HepG2 (cell line): ENCODE data around the gene PCGF3. TPM values are rescaled to one million over a fixed set of nuclear protein-coding genes. Genes with fewer than 3 reads are reported as not detected.

Experiments used
- ARNT ChIP-seq: fragments of 450-650 bp; IDR thresholded peaks from 2 replicates; pipeline ENCODE4 v1.6.1; 2017
- BATF2 ChIP-seq: sonication (generic); formaldehyde crosslinking; IDR thresholded peaks from 2 replicates; pipeline ENCODE4 v1.8.0; 2022; ENCODE audit warnings: mild to moderate bottlenecking, missing genetic modification reagents, moderate library complexity
- BCL3 ChIP-seq: sonication (generic); formaldehyde crosslinking; IDR thresholded peaks from 2 replicates; pipeline ENCODE4 v1.5.1; 2020; ENCODE audit warnings: mild to moderate bottlenecking, missing genetic modification reagents, moderate library complexity
- BHLHE40 ChIP-seq: IDR thresholded peaks from 2 replicates; pipeline ENCODE4 v1.6.1; 2011; ENCODE audit warnings: low read length, improper control_type of control experiment
- HIVEP1 ChIP-seq: sonication (generic); formaldehyde crosslinking; IDR thresholded peaks from 2 replicates; pipeline ENCODE4 v1.4.0; 2020; ENCODE audit warnings: mild to moderate bottlenecking, missing genetic modification reagents
- HMGXB4 ChIP-seq, 2 experiments: sonication (generic) in 1 of 2; formaldehyde crosslinking in 1 of 2; IDR thresholded peaks; 2 replicates each; pipeline versions ENCODE4 v1.4.0 to v1.6.1; 2018 to 2020; ENCODE audit warnings: missing genetic modification reagents in 2 of 2, borderline replicate concordance in 1 of 2, low read depth in 1 of 2, mild to moderate bottlenecking in 1 of 2, missing biosample characterization in 1 of 2
- HNRNPLL ChIP-seq: fragments of 200-400 bp; formaldehyde crosslinking; IDR thresholded peaks from 2 replicates; pipeline ENCODE4 v1.6.1; 2017; ENCODE audit warnings: mild to moderate bottlenecking, low read depth, low read length; ENCODE audit not compliant: poor library complexity, severe bottlenecking
- KAT2B ChIP-seq: fragments of 150-350 bp; IDR thresholded peaks from 2 replicates; pipeline ENCODE4 v1.6.1; 2014; ENCODE audit warnings: low read depth, low read length, borderline replicate concordance
- MEIS2 ChIP-seq: sonication (generic); formaldehyde crosslinking; IDR thresholded peaks from 2 replicates; pipeline ENCODE4 v1.9.0; 2021; ENCODE audit warnings: mild to moderate bottlenecking, missing genetic modification reagents
- MTA3 ChIP-seq: sonication (generic); formaldehyde crosslinking; IDR thresholded peaks from 2 replicates; pipeline ENCODE4 v1.4.0; 2020; ENCODE audit warnings: missing genetic modification reagents
- MXI1 ChIP-seq: IDR thresholded peaks from 3 replicates; pipeline ENCODE4 v1.6.1; 2012; ENCODE audit warnings: low read depth, low read length, inconsistent platforms, borderline replicate concordance
- NFRKB ChIP-seq: fragments of 450-650 bp; IDR thresholded peaks from 2 replicates; pipeline ENCODE4 v1.6.1; 2017
- NFYC ChIP-seq: IDR thresholded peaks from 2 replicates; pipeline ENCODE4 v1.6.1; 2016; ENCODE audit warnings: missing genetic modification reagents, missing compliant biosample characterization
- PHF8 ChIP-seq: sonication (generic); formaldehyde crosslinking; IDR thresholded peaks from 2 replicates; pipeline ENCODE4 v1.5.0; 2020; ENCODE audit warnings: missing genetic modification reagents
- PITX1 ChIP-seq: sonication (generic); formaldehyde crosslinking; IDR thresholded peaks from 2 replicates; pipeline ENCODE4 v1.5.1; 2020; ENCODE audit warnings: mild to moderate bottlenecking, missing genetic modification reagents
- POLR2A ChIP-seq, 2 experiments: IDR thresholded peaks; 2 replicates each; pipeline ENCODE4 v1.6.1; 2011; ENCODE audit warnings: low read depth in 2 of 2, low read length in 2 of 2, mild to moderate bottlenecking in 1 of 2, moderate library complexity in 1 of 2; ENCODE audit not compliant: insufficient read depth in 1 of 2
- SPEN ChIP-seq: sonication (generic); formaldehyde crosslinking; IDR thresholded peaks from 2 replicates; pipeline ENCODE4 v1.5.1; 2020; ENCODE audit warnings: low read depth, mild to moderate bottlenecking, missing genetic modification reagents
- TBX2 ChIP-seq: sonication (generic); formaldehyde crosslinking; IDR thresholded peaks from 2 replicates; pipeline ENCODE4 v1.5.0; 2020; ENCODE audit warnings: missing genetic modification reagents, mild to moderate bottlenecking, borderline replicate concordance
- TGIF2 ChIP-seq: IDR thresholded peaks from 2 replicates; pipeline ENCODE4 v1.6.1; 2016; ENCODE audit warnings: control low read depth, missing compliant biosample characterization
- ZC3H4 ChIP-seq: sonication (generic); formaldehyde crosslinking; IDR thresholded peaks from 2 replicates; pipeline ENCODE4 v1.4.0; 2020; ENCODE audit warnings: missing genetic modification reagents, borderline replicate concordance
- ZFX ChIP-seq: sonication (generic); formaldehyde crosslinking; IDR thresholded peaks from 2 replicates; pipeline ENCODE4 v1.4.0; 2020; ENCODE audit warnings: mild to moderate bottlenecking, low read depth, missing genetic modification reagents, moderate library complexity
- ZFY ChIP-seq: sonication (generic); formaldehyde crosslinking; IDR thresholded peaks from 2 replicates; pipeline ENCODE4 v1.4.0; 2020; ENCODE audit warnings: missing genetic modification reagents
- ZNF510 ChIP-seq: sonication (generic); formaldehyde crosslinking; IDR thresholded peaks from 2 replicates; pipeline ENCODE4 v1.4.0; 2020; ENCODE audit warnings: low read depth, mild to moderate bottlenecking, missing genetic modification reagents
- ZNF576 ChIP-seq: sonication (generic); formaldehyde crosslinking; IDR thresholded peaks from 2 replicates; pipeline ENCODE4 v1.4.0; 2020; ENCODE audit warnings: mild to moderate bottlenecking, missing genetic modification reagents
- ZNF850 ChIP-seq: sonication (generic); formaldehyde crosslinking; conservative IDR thresholded peaks from 2 replicates; pipeline ENCODE4 v1.9.0; 2021; ENCODE audit warnings: mild to moderate bottlenecking, missing genetic modification reagents
- polyA plus RNA-seq, 8 experiments: library from polyadenylated mRNA; depleted of rRNA in 3 of 8; stranded (reverse) in 7 of 8; unstranded in 1 of 8; fragments of >200 nt; fragmentation: Illumina TruSeq in 4 of 8; extraction: Trizol in 4 of 8; gene quantifications; 2 replicates each; pipeline versions ENCODE4 v1.2.1 to v1.2.3, GENCODE V29; 2011 to 2016; ENCODE audit warnings: low read depth in 4 of 8, missing spikeins in 1 of 8, mixed read lengths in 1 of 8; ENCODE audit not compliant: insufficient read depth in 1 of 8
- total RNA-seq, 5 experiments: library from RNA; depleted of rRNA; stranded (reverse); fragments of >200 nt; fragmentation: Illumina TruSeq; extraction: Trizol; gene quantifications; 2 replicates each; pipeline ENCODE4 v1.2.3, GENCODE V29; 2016; ENCODE audit warnings: low read depth in 1 of 5
- TF ChIP-seq, protein P1 (sequence below), 2 experiments: fragments of 450-650 bp in 1 of 2; sonication (generic) in 1 of 2; formaldehyde crosslinking; IDR thresholded peaks; 2 replicates each; pipeline versions ENCODE4 v1.5.0 to v1.8.0; 2020 to 2022; ENCODE audit warnings: mild to moderate bottlenecking in 1 of 2, missing genetic modification reagents in 1 of 2

The PCGF3 gene
- total and polyA plus RNA-seq, 2 of the 13 experiments (the other 11 are each of a cell fraction or from before 2014, with no cell fraction given), result 28.6 to 66.2 TPM

DNA sequence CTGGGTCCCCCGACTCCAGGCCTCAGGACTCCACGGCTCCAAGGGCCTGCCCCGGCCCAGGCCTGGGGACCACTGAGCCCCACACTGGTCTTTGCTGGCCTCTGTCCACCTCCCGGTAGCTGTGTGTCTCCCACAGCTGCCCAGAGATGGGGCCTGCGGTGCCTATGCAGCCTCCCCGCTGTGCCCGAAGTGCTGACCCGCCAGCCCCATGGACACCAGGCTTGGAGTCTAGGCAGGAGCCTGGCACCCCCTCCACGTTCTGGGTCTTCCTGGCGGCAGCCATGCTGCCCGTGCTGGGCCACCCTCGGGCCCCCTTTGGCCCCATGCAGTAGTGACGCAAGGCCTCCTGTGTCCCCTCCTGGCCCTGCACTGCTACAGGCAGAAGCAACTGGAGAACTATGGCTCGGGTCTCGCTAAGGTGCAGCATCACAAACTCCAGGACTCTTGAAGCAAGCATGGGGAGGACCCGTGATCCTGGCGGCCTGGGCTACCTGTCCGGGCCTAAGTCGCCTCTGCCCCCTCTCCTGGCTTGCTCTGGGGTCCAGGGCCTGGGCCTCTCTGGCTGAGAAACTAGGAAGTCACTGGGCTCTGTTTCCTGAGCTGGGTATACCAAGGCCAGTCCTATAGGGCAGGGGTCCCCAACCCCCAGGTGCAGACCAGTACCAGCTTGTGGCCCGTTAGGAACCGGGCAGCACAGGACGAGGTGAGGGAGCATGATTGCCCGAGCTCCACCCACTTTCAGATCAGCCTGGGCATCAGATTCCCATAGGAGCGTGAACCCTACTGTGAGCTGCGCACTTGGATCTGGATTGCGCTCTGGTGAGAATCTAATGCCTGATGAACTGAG, 30.4 kb upstream of the PCGF3 start (continued):
- TF ChIP-seq ZFX (CRISPR knock-in tag), result peak; percentile 81
- no peak for TF ChIP-seq MTA3 (CRISPR knock-in tag)
- TF ChIP-seq TBX2, result 0 out of 2 replicates have a peak, but pooled peaks have one; percentile 26
- no peak for TF ChIP-seq ARNT
- peak; percentile 14; the same call in 1 of the 2 replicates for TF ChIP-seq MEIS2 (CRISPR knock-in tag)
- TF ChIP-seq, protein P1, sequence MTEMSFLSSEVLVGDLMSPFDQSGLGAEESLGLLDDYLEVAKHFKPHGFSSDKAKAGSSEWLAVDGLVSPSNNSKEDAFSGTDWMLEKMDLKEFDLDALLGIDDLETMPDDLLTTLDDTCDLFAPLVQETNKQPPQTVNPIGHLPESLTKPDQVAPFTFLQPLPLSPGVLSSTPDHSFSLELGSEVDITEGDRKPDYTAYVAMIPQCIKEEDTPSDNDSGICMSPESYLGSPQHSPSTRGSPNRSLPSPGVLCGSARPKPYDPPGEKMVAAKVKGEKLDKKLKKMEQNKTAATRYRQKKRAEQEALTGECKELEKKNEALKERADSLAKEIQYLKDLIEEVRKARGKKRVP (CRISPR knock-in tag; IDR thresholded peaks at IDR 0.05), result peak in 1 of 2 experiments; percentile 34; a peak in 1 of 4 replicates
- 0 out of 3 replicates have a peak, but pooled peaks have one; percentile 15 for TF ChIP-seq MXI1
- no peak for TF ChIP-seq KAT2B
- no peak for TF ChIP-seq ZNF576 (CRISPR knock-in tag)
- TF ChIP-seq PHF8 (CRISPR knock-in tag), result peak; percentile 53; the same call in 1 of the 2 replicates
- peak; percentile 1 for TF ChIP-seq HNRNPLL
- no peak for TF ChIP-seq PITX1 (CRISPR knock-in tag)
- TF ChIP-seq HIVEP1 (CRISPR knock-in tag), result peak; percentile 35; the same call in 1 of the 2 replicates
- peak; percentile 65 for TF ChIP-seq ZFY (CRISPR knock-in tag)
- TF ChIP-seq SPEN (CRISPR knock-in tag), result peak; percentile 23; the same call in 1 of the 2 replicates
- TF ChIP-seq TGIF2 (CRISPR knock-in tag), result 0 out of 2 replicates have a peak, but pooled peaks have one; percentile 37
- TF ChIP-seq BATF2 (CRISPR knock-in tag), result no peak
- TF ChIP-seq NFYC (CRISPR knock-in tag), result 0 out of 2 replicates have a peak, but pooled peaks have one; percentile 12
- no peak for TF ChIP-seq BHLHE40
- 0 out of 4 replicates have a peak, but pooled peaks of 1 of the 2 experiments have one; percentile 9 for TF ChIP-seq HMGXB4 (CRISPR knock-in tag; IDR thresholded peaks at IDR 0.05; ENCODE audit: borderline replicate concordance in 1 of 2, low read depth in 1 of 2)
- no peak for TF ChIP-seq NFRKB
- TF ChIP-seq ZNF510 (CRISPR knock-in tag), result no peak
- peak; percentile 2; the same call in 1 of the 2 replicates for TF ChIP-seq ZNF850 (CRISPR knock-in tag)
- no peak for TF ChIP-seq BCL3 (CRISPR knock-in tag)
- TF ChIP-seq ZC3H4 (CRISPR knock-in tag), result 0 out of 2 replicates have a peak, but pooled peaks have one; percentile 36
- peak in 1 of 2 experiments; percentile 16; a peak in 2 of 4 replicates for TF ChIP-seq POLR2A (IDR thresholded peaks at IDR 0.05; ENCODE audit: insufficient read depth in 1 of 2, low read depth in 2 of 2, low read length in 2 of 2)
